ENCODE data around the gene LCN1. TPM values are rescaled to one million over a fixed set of nuclear protein-coding genes. Genes with fewer than 3 reads are reported as not detected.

LCN1 gene
- polyA plus RNA-seq (ENCODE audit: insufficient read length) = not detected
- long read RNA-seq, donor 1 = 0 reads
- long read RNA-seq, donor 2 = 0 reads
- long read RNA-seq, donor 3 = 0 reads
- long read RNA-seq, donor 4 = 0 reads
- long read RNA-seq, donor 5 = 0 reads
- long read RNA-seq, donor 6 = 0 reads
- long read RNA-seq, donor 7 = 0 reads
- long read RNA-seq, donor 8 = 0 reads

GRCh38 chr9:135520916-135521607, at the start of gene LCN1:
Gene LCN1, plus strand, starts transcription at chr9:135521440. Its CDS starts 58 bp downstream, at chr9:135521498.
- DNase-seq = no peak

- DNase-seq = peak; percentile 79
Measured at GRCh38 chr9:135471791-135472640, 49.2 kb upstream of the LCN1 start.

GRCh38 chr9:135473972-135474543, 47.2 kb upstream of the LCN1 start:
- DNase-seq = no peak

DNA sequence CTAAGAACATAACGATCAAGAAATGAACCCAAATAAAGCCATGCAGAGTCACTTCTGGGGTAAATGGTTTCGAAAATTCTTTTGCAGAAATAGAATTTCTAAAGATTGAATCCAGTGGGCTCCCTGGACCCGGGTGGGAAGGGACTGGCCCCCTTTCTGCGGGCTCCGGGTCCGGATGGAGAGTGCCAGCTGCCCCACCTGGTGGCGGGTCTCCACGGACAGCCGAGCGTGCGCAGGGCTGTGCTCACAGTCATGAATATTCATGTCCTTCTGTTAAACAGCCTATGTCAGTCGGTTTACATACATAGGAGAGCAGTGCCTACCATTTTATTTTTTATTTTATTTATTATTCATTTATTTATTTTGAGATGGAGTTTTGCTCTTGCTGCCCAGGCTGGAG, 46.3 kb upstream of the LCN1 start:
- DNase-seq = no peak

GRCh38 chr9:135476561-135477355, 44.5 kb upstream of the LCN1 start:
- DNase-seq = no peak

DNA sequence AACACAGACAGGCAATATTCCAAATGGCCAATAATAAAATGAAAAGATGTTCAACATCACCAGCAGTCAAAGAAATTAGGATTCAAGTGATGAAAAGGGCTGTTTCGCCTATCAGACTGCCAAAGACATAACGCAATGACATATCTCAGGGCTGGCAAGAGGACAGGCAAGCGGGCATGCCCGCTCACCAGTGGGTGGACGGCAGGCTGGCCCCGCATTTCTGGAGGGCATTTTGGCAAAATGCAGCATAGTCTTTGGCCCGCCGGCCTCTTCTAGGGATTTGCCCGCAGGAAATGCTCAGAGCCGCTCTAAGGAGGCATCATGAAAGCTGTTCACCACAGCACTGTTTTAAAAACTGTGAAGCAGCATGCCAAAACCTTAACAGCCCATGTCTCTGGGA, 43.0 kb upstream of the LCN1 start:
- no peak for DNase-seq

DNA sequence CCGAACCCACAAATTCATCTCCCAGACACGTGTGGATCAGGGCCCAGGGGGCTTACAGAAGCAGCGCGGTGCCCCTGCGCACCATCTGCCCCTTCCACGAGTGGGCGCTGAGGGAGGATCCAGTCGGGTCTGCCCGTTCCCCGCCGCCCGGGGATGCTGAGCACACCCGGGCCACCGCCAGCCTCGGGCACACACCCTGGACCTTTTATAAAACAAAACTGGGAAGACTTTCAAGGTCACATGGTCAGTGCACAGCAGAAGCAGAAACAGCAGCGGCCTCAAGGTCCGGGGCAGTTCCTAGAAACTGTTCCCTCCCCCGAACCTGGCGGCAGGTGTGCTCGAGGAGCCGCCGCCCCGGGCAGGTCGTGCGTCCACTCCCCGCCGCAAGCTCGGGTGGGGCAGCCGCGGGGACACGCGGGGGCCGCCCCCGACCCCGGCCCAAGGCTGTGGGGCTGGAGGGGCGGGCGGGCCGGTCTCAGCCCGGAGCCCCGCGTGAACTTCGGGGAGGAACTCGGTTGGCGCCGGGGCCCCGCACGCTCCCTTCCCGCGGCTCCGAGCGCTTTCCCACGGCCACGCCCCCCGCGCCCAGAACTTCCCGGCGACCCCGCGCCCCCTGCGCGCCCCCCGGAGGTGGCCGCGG, 42.3 kb upstream of the LCN1 start:
- no peak for DNase-seq

DNA sequence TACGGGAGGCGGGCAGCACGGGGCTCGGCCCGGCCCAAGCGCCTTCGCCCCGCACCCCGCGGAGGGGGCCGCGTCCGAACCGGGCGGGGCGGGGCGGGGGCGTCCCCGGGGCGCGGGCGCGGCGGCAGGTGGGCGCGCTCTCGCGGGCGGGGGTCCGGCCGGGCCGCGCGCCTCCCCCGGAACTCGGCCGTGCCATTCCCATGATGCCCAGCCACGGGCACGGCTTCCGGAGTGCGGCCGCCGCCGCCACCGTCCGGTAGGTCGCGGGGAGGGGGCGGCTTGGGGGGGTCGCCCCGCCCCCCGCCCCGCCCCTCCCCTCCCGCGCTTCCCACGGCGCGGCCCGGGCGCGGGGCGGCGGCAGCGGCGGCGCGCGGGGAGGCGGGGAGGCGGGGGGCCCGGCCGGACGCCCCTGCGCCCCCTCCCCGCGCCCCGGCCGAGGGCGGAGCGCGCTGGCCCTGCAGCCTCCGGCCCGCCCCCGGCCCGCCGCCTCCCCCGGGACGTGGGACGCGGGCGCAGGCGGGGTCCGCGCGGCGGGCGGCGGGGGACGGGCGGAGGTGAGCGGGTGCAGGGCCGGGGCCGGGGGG, 41.7 kb upstream of the LCN1 start, which contains the start of gene PPP1R26:
Gene PPP1R26, plus strand, starts transcription at position 314 of the 584 bp plus-strand sequence. CDS start 4,729 bp downstream, outside the sequence.
- DNase-seq = no peak

GRCh38 chr9:135480071-135480939, 40.9 kb upstream of the LCN1 start:
- DNase-seq = peak; percentile 45

DNA sequence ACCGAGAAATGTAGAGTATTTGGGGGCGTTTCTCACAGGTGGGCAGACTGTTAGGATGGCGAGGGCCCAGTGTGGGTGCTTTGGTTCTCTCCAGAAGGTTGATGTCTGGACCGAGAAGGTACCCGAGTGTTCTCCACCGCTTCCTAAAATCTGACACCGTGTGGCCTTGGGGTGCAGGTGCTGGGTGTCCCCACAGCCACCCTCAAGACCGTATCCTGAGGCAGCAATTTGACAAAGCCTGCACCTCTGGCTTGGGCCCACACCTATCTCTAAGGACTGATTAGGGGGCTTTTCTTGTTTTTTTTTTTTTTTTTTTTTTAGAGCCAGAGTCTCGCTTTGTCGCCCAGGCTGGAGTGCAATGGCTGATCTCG, 40.3 kb upstream of the LCN1 start:
- no peak for DNase-seq

DNA sequence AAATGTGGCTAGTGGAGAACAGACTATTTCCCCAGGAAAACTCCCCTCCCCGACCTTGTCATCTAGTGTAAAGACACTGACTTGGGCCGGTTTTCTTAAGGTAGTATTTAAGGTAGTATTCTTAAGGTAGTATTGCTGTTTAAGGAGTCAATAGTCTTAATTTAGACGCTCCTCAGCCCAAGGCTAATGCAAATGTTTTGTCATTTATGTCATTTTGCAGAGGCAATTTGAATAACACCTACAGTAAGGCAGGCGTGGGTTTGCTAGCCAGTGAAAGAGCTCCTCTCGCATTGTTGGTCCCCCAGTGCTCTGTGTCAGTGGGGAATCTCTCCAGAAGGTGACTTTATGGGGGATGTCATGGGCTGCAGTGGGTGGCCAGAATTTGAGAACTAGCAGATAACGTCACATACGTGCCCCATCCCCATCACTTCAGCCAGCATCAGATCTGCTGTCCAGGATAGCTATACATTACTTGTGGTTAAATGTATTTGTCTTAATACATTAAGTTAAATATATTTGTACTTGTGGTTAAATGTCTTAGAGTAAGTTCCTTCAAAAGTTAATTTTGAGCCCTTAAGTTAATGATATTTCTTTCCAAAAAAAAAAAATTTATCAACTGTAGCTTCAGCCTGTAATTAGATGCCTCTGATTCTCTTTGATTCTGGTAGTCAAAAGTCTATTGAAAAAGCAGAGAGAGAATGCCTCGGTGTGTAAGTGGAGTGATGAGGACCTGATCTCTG, 39.1 kb upstream of the LCN1 start:
- DNase-seq = no peak

DNA sequence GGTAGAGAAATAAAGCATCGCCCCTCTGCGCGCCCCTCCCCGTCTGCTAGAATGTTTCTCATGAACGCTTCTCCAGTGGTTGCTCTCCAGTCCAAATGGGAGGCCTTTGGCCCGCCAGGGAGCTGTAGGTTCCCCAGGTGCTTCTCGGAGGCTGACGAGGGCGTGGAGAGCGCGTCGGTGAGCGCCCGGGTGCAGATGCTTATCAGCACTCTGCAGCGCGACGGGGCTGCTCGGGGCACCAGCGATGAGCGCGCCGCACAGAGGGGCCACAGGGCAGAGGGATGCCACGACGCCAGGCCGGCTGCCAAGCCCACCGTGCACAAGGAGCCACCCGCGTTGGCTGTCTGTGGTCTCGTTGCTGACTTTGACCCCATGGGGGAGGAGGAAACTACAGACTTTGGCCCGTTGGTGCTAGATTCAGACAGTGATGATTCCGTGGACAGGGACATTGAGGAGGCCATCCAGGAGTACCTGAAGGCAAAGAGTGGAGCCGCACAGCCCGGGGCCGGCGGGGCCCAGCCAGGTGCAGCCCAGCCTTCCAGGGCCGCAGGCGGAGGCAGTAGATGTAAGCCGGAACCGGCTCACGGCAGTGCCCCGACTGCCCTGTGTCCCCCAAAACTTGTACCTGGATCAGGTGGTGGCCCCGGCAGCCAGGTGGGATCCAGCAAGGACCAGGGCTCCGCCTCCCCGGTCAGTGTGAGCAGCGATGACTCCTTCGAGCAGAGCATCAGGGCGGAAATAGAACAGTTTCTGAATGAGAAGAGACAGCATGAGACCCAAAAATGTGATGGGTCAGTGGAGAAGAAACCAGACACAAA, 36.6 kb upstream of the LCN1 start:
- DNase-seq = no peak

- no peak for DNase-seq
Measured at GRCh38 chr9:135485385-135485784, 35.9 kb upstream of the LCN1 start.

GRCh38 chr9:135485832-135486231, 35.4 kb upstream of the LCN1 start:
- no peak for DNase-seq

GRCh38 chr9:135486267-135487065, 34.8 kb upstream of the LCN1 start:
- DNase-seq = no peak

DNA sequence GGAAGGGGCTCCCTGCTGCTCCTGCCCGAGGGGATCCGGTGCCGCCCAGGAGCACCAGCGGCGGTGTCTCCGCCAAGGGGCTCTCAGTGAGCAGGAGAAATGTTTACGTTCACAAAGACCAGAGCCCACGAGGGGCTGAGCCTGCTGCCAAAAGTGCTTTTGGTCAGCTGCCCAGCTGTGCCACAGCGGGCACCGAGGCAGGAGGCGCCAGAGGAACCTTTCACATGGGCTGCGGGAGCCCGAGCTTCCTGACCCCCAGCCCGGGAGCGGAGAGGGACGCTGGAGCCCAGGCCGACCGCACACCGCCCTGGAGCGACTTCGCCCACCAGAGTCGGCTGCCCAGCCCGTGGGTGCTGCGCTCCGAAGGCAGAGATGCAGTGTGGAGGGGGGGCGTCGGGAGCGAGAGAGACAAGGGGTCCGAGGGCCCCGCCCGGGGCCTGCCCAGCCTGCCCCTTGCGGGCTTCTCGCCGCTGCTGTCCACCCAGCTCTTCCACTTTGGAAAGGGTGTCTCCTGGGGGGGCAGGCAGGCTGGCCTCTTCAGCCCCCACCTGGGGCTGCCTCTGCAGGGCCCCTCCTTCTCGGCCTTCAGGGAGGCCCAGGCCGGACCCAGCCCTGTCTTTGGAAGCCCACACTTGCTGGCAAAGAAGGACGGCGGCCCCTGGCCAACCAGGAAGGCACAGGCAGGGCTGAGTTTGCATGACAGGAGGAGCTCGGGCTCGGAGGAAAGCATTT, 33.8 kb upstream of the LCN1 start:
- DNase-seq = no peak

GRCh38 chr9:135488013-135488330, 33.3 kb upstream of the LCN1 start:
- DNase-seq = no peak
